Brain pericyte (primary cell): ENCODE data around the gene PAQR5.

ENCODE experiments used
- DNase-seq: peaks from one replicate; pipeline ENCODE4 v3.0.0-alpha.2; 2012; ENCODE audit warnings: low read depth, low spot score

The PAQR5 gene

DNA sequence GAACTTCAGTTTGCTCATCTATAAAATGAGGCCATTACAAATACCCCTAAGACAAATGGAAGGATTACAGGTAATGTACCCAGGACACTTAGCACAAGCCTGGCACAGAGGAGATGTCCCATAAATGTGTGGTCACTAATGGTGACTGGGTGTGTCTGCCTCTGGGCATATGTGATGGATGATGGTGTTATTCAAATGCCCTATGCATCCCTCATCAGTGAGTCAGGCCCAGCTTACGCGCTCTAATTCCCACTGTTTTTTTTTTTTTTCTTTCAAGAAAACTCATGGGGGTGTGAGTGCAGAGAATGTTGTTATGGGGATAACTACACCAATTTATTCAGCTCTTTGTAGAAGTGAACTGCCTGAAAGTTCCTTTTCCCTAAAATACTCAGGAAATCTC, 91.9 kb downstream of the PAQR5 start:
- no peak for DNase-seq

GRCh38 chr15:69391046-69391757, 92.5 kb downstream of the PAQR5 start:
- DNase-seq, result no peak

- no peak for DNase-seq
Measured at GRCh38 chr15:69392352-69392751, 93.6 kb downstream of the PAQR5 start.

GRCh38 chr15:69393831-69394491, 95.2 kb downstream of the PAQR5 start:
- DNase-seq, result no peak

DNA sequence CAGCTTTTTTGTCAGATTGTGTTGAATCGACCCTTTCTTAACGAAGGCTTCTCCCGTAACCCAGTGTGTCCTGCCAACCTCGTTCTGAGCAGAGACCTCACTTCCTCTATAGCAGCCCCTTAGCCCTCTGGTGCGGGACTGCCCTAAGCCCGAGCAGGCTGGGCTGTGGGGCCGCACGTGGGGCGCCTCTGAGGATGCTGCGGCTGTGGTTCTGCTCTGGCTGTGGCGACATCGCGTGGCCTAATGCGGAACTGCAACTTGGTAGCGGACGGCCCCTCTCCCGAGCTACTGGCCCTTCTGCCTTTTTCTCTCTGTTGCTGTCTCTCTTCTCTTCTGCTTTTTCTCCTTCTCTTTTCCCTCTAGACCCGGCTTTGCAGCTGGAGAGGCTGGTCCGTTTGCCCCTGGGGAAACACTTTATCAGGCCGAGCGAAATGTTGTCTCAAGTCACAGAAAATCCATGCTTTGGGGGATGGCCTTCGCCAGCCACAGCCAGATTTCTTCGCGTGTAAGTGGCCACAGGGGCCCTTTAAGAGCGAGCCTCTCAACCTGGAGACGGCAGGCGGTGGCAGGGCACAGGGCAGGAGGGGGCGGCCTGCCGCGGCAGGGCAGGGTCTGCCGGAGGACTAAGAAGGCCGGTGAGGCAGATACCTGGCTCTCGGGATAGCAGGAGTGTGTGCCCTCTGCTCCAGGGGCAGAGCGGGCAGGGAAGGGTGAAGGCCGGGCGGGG, 96.0 kb downstream of the PAQR5 start:
- DNase-seq, result peak; percentile 50

DNA sequence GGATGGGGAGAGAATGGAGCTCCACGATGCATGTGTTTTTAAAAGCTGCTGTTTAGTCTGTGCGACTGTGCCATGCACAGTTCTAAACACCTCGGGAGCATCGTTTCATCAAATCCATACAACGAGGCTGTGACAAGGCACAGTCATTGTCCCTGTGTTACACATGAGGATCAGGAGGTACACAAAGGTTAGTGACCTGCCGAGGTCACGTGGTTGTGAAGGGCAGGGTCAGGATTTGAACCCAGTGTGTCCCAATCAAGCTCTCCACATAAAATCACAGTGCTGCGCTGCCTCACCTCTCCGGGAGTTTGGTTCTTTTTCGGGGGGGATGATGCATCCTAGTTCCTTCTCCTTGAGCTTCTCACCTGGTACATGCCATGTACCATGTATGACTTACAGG, 96.7 kb downstream of the PAQR5 start:
- DNase-seq, result no peak

DNA sequence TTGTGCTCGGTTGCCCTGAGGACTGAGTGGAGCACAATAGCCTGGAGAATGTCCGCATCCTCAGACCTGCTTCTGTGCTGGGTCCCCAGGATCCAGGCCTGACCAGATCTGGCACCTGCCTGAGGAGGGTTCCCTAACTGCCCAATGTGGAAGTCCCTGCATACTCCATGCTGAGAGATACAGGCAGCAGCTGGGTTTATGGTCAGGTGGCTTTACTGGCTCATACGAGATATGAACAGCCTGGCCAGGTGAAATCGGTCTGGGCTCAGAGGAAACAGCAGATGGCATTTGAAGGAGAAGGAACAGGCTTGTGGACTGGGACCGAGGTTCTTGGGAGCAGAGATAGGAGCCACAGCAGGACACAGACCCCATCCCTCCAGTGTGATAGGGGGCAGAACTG, 97.3 kb downstream of the PAQR5 start:
- DNase-seq, result no peak

DNA sequence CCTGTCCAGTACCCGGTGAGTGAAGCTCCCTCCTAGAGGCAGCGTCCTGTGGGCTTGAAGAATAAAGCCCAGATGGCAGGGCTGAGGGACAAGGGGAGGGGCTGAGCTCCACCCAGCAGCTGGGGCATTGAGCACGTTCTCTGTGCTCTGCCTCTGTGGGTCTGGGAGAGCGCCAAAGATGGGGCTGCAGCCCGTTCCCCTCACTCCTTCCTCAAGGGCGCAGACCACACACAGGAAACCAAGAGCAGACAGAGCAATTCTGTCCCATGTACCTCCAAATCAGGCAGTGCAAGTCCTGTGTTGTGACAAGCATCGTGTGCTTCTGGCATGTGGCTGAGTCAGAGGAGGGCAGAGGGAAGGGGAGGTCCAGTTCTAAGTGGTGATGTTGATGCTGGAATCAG, 99.8 kb downstream of the PAQR5 start:
- DNase-seq, result no peak

- DNase-seq, result no peak
Measured at GRCh38 chr15:69400850-69401249, 102.1 kb downstream of the PAQR5 start.

- DNase-seq, result no peak
Measured at GRCh38 chr15:69402816-69403215, 104.1 kb downstream of the PAQR5 start.

DNA sequence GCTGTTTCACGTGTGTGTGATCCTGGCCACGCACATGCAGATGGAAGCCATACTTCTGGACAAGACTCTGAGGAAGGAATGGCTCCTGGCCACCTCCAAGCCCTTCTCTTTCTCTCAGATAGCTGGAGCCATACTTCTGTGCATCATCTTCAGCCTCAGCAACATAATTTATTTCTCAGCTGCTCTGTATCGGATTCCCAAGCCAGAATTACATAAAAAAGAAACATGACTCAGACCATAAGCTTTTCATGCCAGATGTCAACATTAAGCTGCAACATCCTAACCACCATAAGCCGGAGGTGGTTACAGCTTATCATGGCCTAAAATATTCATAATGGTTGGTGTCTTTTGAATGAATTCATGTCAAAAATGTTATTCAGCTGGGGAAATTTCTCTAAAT, 104.9 kb downstream of the PAQR5 start:
- DNase-seq, result peak; percentile 29

GRCh38 chr15:69405110-69405509, 106.4 kb downstream of the PAQR5 start:
- DNase-seq, result no peak

DNA sequence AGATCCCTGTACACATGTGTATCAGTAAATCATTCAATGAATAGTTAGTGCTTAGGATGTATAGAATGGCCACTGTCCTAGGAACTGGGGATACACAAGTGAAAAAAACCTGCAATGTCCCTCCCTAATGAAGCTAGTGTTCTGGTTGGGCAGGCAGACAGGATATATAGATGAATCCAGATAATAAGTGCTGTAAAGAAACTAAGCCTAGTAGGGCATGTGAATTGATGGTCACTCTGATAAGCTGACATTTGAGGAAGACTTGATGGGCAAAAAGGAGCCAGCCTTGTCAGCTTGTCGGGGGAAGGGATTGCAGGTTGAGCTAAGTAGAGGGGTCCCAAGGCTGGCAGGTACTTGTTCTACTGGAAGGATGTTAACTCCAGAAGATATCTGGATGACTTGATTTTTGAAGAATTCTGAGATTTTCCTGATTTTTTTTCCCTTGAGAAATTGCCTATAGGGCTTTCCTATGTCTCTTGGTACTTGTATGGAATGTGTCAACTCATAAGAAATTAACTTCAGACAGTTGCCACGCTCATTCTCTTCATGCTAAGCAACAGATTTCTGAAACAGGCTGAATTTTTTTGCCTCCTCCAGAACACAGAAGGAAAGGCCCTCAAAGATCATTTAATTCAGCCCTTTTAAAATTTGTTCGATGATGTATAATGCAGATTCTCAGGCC, 109.1 kb downstream of the PAQR5 start:
- no peak for DNase-seq

- no peak for DNase-seq
Measured at GRCh38 chr15:69408841-69409240, 110.1 kb downstream of the PAQR5 start.

DNA sequence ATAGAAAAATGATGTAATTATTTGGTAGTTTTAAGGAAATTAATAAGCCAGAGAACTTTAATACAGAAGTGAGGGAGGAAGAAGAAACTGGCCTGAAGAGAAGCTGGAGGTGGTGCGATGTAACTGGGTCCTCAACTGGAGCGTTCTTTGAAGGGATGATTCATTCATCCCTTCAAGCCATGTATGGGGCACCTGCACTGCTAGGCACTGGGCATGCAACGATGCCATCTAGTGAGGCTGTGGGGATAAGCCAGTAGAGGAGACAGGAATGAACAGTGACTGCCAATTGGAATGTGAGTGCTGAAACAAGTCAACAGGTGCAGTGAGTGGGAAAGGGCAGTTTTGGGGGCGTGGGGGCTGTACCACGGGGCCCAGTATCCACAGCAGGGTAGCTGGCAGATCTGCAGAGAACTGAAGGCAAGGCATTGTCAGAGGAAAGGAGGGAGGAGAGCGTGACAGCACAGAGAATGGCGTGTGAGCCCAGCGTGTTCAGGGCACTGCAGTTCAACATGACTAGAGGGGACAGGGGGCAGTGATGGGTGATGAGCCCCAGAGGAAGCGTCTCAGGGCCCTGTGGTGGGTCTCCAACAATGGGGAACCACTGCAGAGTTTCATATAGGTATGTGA, 111.6 kb downstream of the PAQR5 start:
- DNase-seq, result no peak

DNA sequence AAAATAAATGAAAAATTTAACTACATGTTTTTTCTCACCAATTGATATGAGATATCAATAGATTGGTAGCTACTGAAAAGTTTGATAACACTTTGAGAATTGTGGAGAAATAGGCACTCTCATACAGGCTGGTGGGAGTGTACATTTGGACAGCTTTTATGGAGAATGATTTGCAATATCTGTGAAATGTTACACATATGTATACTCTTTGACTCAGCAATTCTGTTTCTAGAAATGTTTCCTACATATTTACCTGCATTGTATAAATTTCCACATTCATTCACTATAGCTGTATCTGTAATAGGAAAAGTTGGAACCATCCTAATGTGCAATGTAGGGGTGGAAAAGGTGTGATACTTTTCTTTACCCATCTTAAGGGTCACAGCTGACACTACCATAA, 113.6 kb downstream of the PAQR5 start:
- no peak for DNase-seq

GRCh38 chr15:69412701-69413100, 114.0 kb downstream of the PAQR5 start:
- no peak for DNase-seq

DNA sequence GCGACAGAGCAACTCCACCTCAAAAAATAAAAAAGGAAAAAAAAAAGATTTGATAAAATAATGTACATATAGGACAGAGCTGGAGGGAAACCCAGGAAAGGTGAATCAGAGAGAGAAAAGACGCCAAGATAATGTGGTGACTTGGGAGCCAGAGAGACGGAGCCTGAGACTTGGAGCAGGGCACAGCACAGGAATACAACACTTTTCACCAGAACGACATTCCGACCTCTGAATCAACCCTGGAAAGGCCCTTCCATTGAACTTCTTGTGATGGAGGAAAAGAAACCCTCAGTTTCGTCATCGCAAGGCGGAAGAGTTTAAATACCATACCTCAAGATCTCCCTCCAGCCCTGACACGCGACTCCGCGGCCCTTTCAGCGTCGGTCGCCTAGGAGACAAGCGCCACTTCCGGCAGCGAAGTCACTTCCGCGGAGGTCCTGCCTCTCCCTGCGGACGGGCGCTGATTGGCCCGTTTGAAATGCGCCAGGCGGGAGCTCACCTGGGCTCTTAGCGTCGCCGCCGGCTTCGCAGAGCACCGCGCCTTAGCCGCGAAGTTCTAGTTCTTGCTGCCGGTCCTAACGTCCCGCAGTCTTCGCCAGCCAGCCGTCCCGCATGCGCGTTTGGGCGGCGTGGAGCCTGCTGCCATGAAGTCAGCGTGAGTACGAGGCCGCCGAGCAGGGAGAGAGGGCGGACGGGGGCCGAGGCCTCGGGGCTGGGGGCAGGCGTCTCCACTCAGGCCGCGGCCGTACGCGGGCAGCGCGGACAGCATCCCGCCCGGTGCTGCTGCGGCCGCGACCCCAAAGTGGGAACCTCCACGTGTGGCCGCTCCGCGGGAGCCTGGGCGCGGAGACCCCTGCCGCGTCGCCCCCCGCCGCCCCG, 115.3 kb downstream of the PAQR5 start, which contains the start of gene KIF23:
TSS of gene KIF23 (plus strand) at position 528 of the 879 bp plus-strand sequence. CDS start at position 645, 117 bp downstream.
- DNase-seq, result peak; percentile 58

DNA sequence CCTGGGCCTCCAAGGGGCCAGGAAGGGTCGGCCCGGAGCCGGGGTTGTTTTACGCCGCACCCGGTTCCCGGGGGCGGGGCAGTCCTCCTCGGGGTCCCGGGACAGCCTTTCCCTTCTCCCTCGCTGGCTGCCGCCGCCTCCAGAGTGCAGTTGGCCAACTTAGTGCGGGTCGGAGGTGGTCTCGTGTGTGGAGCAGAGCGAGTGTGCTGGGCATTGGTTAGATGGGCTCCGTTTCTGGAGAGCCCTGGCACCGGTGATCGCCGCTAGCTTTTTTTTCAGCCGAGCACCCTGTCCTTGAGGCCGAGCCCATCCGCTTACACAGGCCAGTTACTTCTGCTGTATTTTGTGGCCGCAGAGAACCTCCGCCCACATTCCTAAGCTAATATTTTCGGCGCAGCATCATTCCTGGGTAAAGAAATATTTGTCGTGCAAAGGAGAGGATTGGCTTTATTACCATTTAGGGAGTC, 116.0 kb downstream of the PAQR5 start:
- DNase-seq, result no peak

DNA sequence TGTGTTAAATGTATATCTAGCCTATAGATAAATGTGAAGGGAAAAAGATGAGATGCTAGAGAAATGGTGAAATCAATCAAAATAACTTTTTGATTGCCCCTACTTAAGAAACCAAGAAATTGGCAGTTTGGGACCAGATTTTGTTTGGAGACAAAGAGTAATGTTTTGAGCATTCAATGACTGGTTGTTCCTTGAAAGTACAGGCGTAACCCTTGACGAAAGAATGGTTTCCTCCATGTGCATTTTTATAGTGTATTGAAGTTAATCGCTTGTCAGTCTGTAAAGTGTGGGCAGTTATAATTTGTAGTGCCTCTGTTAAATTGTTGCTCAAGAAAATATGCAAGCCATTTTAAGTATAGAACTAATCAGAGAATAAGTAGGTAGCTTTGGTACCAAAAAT, 116.7 kb downstream of the PAQR5 start:
- DNase-seq, result no peak

DNA sequence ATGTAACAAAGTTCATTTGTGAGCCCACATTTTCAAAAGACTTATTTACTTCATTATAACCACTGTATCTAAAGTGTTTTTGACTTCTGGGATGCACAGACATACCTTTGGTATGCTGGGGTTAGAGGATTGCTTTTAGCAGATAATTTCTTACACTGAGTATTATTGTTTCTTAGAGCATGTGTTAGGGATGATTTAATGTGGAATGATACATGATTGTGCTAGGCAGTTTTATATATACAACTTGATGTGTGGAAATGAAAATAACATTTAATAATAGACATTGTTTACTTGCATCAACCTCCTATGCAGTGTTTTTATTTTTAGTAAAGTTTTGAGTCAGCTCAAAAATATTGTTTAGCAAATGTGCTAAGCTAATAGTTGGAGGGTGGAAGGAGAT, 118.9 kb downstream of the PAQR5 start:
- no peak for DNase-seq
